Activated CD8-positive, alpha-beta memory T cell treated with anti-CD3 and anti-CD28 coated beads for 48 hours (primary cell): ENCODE measurements around the gene LINC01488.

Source experiments
- DNase-seq, 3 experiments: peaks; one replicate each; pipeline ENCODE4 v3.0.0-alpha.2; 2020; ENCODE audit warnings: low read depth in 2 of 3, low spot score in 2 of 3

Gene LINC01488

GRCh38 chr11:69479591-69480271, 1.7 kb upstream of the LINC01488 start:
- no peak for DNase-seq

- no peak for DNase-seq
Observed at GRCh38 chr11:69480547-69481392, 693 bp upstream of the LINC01488 start.

GRCh38 chr11:69482322-69482721, 859 bp downstream of the LINC01488 start:
- no peak for DNase-seq

- no peak for DNase-seq
Observed at GRCh38 chr11:69483170-69483569, 1.7 kb downstream of the LINC01488 start.

- DNase-seq: no peak
Observed at GRCh38 chr11:69483691-69484426, 2.4 kb downstream of the LINC01488 start.

GRCh38 chr11:69484427-69485259, 3.2 kb downstream of the LINC01488 start:
- DNase-seq: no peak

GRCh38 chr11:69485337-69486041, 4.0 kb downstream of the LINC01488 start:
- no peak for DNase-seq

GRCh38 chr11:69486056-69486772, 4.8 kb downstream of the LINC01488 start:
- no peak for DNase-seq

- DNase-seq: no peak
Observed at GRCh38 chr11:69486773-69487291, 5.4 kb downstream of the LINC01488 start.

- DNase-seq: no peak
Observed at GRCh38 chr11:69487391-69487790, 5.9 kb downstream of the LINC01488 start.

GRCh38 chr11:69487849-69488542, 6.5 kb downstream of the LINC01488 start:
- DNase-seq: no peak

- no peak for DNase-seq
Observed at GRCh38 chr11:69488543-69488940, 7.1 kb downstream of the LINC01488 start.

GRCh38 chr11:69489031-69489745, 7.7 kb downstream of the LINC01488 start:
- DNase-seq: no peak

- DNase-seq: no peak
Observed at GRCh38 chr11:69489746-69490365, 8.4 kb downstream of the LINC01488 start.

GRCh38 chr11:69490516-69490915, 9.1 kb downstream of the LINC01488 start:
- no peak for DNase-seq

- DNase-seq: no peak
Observed at GRCh38 chr11:69491071-69492031, 9.9 kb downstream of the LINC01488 start.
